ENCODE data around the gene OTUB2.

DNA sequence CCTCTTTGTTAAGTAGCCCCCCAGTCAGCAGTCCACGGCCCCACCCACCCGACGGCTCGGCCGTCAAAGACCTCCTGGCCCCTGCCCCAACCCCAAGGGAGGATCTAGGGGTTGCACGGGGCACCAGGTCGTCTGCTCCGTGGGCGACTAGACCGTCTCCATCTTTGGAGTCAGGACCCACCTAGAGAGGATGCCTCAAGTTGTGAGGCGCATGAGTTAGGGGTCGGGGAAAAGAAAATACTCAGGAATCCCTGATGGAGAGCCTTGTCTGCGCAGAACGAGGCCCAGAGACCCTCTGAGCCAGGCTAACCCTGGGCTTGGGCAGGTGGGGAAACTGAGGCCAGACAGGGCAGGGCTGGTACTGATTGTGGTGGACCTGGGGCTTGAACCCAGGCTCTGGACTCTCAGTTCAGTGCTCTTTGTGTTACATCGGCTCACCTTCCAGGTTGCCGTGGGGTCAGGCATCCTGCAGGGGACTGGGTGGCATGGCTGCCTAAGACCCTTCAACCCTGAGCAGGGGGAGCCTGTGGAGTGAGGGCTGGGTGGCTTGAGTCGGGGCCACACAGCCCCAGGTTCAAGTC is 839 bp downstream of the OTUB2 start:
- no peak for TF ChIP-seq CTCF (IDR thresholded peaks at IDR 0.05)
- no peak for TF ChIP-seq EZH2 (IDR thresholded peaks at IDR 0.05)
- TF ChIP-seq EZH2phosphoT487 (IDR thresholded peaks at IDR 0.05): no peak
